Measurements from ENCODE around the gene ICA1.
"Not testable (repeated sequence)": the region's sequence is repeated elsewhere in the genome, so short reads cannot be mapped to it uniquely, and the experiment has no call there.

Gene ICA1

DNA sequence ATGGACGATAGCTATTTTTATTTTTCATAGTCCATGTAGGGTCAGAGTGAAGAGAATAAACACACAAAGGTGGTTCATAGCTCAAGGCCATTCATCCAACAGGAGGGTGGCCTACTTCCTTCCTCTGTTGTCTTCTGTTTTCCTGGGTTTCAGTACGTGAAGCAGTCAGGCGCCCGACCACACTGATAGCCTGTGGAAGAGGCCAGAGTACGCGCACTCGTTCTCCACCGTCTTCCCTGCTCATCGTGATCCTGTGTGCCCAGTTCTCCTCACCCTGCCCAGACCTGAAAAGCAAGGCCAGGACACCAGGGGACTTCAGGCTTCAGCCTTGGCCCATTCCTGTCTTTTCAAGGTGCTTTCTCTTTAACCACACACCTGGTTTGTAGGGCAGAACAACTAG, 158.7 kb downstream of the ICA1 start:
- DNase-seq (ENCODE audit: low read depth in 2 of 2), result no peak

DNA sequence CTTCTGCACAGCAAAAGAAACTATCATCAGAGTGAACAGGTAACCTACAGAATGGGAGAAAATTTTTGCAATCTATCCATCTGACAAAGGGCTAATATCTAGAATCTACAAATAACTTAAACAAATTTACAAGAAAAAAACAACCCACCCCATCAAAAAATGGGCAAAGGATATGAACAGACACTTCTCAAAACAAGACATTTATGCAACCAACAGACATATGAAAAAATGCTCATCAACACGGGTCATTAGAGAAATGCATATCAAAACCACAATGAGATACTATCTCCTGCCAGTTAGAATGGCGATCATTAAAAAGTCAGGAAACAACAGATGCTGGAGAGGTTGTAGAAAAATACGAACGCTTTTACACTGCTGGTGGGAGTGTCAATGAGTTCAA, 160.7 kb downstream of the ICA1 start:
- DNase-seq (ENCODE audit: low read depth in 2 of 2), result not testable (repeated sequence)

DNA sequence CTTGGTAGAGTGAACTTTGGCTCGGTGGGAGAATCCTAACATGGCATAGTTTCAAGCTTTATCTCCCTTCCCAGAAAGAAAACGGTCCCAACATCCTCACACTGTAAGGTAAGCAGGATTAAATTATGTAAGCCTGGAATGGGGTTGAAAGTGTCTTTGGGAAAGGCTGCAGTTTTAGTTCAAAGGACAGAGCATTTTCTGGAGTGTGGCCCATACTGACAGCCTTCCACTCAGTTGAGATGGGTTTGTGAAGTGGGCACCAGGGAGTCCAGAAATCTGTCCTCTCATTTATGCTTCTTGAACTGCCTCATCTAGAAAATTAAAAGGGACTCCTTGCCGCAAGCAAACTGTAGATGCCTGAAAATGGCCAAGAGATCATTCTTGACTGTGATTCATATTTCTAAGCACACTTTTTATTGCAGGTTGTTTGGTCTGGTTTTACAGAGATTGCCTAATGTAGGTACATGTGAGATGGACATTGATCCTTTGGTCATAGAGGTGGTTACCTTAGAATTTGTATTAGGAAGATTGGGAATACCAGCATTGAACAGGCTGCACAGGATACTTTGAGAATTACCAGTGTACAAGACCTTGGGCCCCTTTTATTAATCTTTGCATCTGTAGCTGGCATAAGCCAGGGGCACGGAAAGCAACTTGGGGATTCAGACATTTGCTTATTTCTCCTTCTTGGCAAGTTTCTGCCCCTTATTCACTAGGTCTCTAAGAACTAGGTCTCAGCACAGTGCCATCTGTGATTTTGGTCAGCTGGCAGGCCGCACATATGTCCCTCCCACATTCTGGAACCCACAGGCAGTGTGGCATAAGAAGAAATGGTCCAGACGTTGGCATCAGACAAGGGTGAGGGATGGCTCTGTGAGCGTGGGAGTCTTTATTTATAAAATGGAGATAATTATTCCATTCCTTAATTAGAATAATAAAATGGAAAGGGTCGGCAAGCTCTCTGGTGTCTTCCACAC, 167.5 kb downstream of the ICA1 start:
- DNase-seq (ENCODE audit: low read depth in 2 of 2), result no peak

- no peak for DNase-seq (ENCODE audit: low read depth in 2 of 2)
These were observed 169.8 kb downstream of the ICA1 start for GRCh38 chr7:8092140-8092539.

- DNase-seq (ENCODE audit: low read depth in 2 of 2), result no peak
These were observed 172.8 kb downstream of the ICA1 start for GRCh38 chr7:8089036-8089780.

DNA sequence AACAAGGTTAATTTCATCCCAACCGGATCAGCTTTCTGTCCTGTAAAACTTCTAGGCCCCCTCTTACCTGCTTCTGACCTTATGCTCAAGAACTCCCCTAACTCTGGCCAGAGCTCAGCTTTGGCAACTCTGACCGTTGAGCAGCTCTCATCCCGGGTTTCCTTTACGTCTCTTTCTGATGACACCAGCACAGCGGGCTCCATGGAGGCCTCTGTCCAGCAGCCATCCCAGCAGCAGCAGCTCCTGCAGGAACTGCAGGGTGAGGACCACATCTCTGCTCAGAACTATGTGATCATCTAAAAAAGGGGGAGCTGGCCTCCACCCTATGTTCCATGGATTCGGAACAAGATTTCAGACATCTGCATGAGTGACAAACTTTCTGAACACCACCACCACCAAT, 175.7 kb downstream of the ICA1 start:
- no peak for DNase-seq (ENCODE audit: low read depth in 2 of 2)

- no peak for DNase-seq (ENCODE audit: low read depth in 2 of 2)
These were observed 176.5 kb downstream of the ICA1 start for GRCh38 chr7:8085420-8085819.

DNA sequence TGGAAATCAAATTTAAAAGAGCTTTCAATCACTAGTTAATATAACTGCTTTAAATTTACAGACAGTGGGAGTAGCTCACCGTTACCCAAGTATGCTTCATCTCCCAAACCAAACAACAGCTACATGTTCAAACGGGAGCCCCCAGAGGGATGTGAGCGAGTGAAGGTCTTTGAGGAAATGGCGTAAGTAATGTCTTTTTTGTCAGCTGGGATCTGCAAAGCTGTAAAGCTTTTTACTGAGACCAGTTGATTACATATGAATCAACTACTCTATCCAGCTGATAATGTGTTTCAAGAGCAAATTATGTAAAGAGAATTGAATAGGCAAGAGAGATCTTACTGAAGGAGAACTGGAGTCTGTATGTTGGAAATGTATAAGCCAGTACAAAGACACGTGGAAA, 177.1 kb downstream of the ICA1 start:
- no peak for DNase-seq (ENCODE audit: low read depth in 2 of 2)

DNA sequence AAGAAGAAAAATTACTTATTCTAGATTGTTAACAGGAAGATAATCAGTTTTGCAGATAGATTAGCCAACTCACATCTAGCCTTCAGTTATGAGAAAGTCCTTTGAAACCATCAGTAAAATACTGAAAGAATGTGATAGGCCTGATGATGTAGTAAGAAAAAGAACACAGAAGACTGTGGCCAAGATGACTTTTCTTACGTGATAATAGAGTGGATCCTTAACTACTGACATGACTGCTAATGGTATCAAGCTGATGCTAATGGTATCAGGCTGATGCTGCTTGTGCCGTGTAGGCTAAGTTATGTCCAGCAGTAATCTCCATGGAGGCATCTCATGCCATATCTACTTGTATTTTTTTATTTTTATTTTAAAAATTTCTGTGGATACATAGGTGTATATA, 179.2 kb downstream of the ICA1 start:
- no peak for DNase-seq (ENCODE audit: low read depth in 2 of 2)

DNA sequence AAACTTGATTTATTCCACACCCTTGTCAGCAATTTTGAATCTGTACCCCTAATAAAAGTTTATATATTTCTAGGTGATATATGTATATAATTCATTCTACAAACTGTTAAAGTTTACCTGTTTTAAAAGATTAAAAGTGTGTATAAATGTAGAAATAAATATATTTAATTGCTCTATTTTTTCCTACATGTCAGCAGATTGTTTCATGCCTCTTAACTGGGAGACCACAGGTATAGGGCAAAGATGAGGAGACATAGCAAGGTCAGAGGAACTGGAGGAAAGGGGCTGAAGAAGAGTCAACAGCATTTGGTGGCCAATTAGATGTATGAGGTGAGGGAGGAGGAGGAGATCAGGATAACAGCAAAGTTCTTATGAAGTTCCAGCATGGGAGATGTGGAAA, 183.5 kb downstream of the ICA1 start:
- no peak for DNase-seq (ENCODE audit: low read depth in 2 of 2)

DNA sequence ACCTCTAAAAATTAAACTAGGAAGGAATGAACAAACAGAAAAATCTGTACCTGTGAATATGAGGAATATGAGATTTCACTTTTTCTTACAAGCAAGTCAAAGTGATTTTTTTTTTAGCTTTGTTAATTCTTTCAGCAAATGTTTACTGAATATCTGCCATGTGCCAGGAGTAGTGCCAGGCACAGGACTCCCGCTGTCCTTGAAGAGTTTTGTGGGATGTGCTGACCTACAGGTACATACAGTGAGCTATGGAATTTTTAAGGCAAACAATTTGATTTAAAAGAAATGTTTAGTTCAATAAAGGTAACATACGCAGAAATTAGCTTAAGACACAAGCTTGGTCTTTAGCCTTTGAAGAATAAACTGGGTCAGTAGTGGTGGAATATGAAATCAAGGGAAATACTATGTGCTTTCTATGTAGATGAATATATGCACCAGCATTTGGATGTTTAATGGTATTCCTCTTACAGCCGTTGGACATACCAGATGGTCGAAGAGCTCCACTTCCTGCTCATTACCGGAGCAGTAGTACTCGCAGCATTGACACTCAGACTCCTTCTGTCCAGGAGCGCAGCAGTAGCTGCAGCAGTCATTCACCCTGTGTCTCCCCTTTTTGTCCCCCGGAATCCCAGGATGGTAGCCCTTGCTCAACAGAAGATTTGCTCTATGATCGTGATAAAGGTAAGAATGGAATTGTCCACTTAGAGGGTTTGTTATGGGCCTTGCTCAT, 191.4 kb downstream of the ICA1 start:
- no peak for DNase-seq (ENCODE audit: low read depth in 2 of 2)

DNA sequence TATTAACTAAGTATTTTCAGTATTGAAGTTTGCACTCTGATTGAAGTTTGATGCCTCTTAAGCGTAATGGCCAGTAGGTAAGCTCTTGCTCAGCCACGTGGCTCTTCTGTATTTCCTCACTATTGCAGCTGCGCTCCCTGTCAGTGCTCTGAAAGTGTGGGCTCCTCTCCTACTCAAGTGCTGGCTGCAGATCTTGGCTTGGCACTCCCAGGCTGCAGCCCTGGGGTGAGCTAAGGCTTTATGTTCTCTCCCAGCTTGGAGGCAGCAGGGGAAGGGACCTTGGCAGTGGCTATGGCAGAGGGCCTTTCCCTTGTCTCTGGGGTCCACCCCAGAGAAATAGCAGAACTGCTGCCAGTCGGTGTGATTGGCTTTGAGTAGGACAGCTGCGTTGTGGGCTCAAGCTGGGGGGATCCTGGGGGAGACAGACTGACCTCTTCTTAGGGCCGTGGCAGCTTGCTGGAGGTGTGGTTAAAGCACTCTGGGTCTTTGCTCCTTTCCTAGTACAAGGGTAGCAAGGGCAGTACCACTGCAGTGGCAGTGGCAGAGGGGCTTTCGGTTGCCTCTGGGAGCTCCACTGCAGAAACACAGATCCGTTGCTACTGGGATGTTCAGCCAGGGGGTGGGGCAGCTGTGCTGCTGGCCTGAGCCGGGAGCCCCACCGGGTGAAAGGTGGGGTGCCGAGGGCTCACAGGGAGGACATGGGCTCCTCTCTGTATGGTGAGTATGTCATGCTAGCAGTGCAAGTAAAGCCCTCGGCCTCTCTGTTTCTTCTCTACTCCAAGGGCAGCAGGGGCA, 192.9 kb downstream of the ICA1 start:
- no peak for DNase-seq (ENCODE audit: low read depth in 2 of 2)

- no peak for DNase-seq (ENCODE audit: low read depth in 2 of 2)
These were observed 196.6 kb downstream of the ICA1 start for GRCh38 chr7:8065356-8065813.

- no peak for DNase-seq (ENCODE audit: low read depth in 2 of 2)
These were observed 197.1 kb downstream of the ICA1 start for GRCh38 chr7:8064828-8065227.

DNA sequence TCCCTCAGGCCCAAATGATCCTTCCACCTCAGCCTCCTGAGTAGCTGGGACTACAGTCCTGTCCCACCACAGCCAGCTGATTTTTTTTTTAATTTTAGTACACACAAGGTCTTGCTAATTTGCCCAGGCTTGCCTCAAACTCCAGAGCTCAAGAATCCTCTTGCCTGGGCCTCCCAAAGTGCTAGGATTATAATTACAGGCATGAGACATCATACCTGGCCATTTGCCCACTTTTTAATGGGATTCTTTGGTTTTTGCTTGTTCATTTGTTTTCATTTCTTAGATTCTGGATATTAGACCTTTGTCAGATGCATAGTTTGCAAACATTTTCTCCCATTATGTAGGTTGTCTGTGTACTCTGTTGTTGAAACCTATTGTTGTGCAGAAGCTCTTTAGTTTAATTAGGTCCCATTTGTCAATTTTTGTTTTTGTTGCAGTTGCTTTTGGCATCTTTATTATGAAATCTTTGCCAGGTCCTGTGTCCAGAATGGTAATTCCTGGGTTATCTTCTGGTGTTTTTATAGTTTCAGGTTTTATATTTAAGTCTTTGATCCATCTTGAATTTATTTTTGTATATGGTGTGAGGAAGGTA, 198.2 kb downstream of the ICA1 start:
- DNase-seq (ENCODE audit: low read depth in 2 of 2), result no peak

DNA sequence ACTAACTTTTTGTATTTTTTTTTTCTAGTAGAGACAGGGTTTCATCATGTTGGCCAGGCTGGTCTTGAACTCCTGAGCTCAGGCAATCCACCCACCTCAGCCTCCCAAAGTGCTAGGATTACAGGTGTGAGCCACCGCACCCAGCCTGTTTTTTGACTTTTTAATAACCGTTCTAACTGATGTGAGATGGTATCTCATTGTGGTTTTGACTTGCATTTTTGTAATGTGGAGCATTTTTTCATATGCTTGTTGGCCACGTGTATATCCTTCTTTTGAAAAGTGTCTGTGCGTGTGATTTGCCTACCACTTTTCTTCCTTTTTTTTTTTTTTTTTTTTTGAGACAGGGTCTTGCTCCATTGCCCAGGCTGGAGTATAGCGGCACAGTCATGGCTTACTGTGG, 198.7 kb downstream of the ICA1 start:
- DNase-seq (ENCODE audit: low read depth in 2 of 2), result not testable (repeated sequence)

Data from stimulated activated CD4-positive, alpha-beta T cell treated with anti-CD3 and anti-CD28 coated beads, Interleukin-1b, Interleukin-23, amount 100 ng/mL, for 4 hours (primary cell).